ENCODE data around the gene PIK3R5. TPM values are rescaled to one million over a fixed set of nuclear protein-coding genes. Genes with fewer than 3 reads are reported as not detected.

The PIK3R5 gene
- total RNA-seq, 1 experiment from 2014 or later: 2.5 TPM

DNA sequence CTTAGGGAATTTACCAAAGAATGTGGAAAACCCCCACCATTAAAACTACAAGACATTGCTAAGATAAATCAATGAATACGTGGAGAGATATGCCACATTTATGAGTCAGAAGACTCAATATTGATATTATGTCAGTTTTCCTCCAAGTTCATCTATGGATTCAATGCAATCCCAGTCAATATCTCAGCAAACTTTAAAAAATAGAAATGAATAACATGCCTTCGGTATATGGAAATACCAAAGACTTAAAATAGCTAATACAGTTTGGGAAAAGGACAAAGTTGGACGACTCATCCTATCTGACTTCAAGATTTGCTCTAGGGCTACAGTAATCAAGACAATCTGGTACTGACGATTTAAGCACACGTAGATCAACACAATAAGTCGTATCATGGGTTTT is 31.2 kb downstream of the PIK3R5 start:
- Histone ChIP-seq H2AFZ (ENCODE audit: low read depth, low read length, poor library complexity, severe bottlenecking) (no peak overlapping the region), H3K9me3 (ENCODE audit: control insufficient read depth in 1 of 2, insufficient read depth in 1 of 2, low read depth in 1 of 2, low read length in 2 of 2) (peaks cover 0 to 5% of the 10 kb centered on the region in 2 experiments; a peak in 1 of 4 replicates), H3K9ac (ENCODE audit: low read length) (no peak overlapping the region), H3K79me2 (ENCODE audit: insufficient read depth, low read length) (no peaks in the 10 kb centered on the region), H4K20me1 (ENCODE audit: insufficient read depth) (no peaks in the 10 kb centered on the region), H3K9me2 (ENCODE audit: insufficient read depth) (no peaks in the 10 kb centered on the region), H3K27me3 (ENCODE audit: insufficient read depth, low read length) (no peaks in the 10 kb centered on the region), H3K4me2 (ENCODE audit: low read length) (no peak overlapping the region), H3K4me1 (ENCODE audit: control insufficient read depth in 1 of 2, insufficient read depth in 2 of 2, low read length in 2 of 2) (peaks cover 0 to 6% of the 10 kb centered on the region in 2 experiments; a peak in 1 of 4 replicates), H3K36me3 (ENCODE audit: control insufficient read depth in 1 of 2, insufficient read depth in 2 of 2, low read length in 2 of 2) (no peaks in the 10 kb centered on the region), H3K4me3 (replicated peaks in 1 of 2; ENCODE audit: low read depth in 1 of 2, low read length in 2 of 2) (no peak overlapping the region), H3K27ac (ENCODE audit: low read depth, low read length) (no peak overlapping the region)
- no peak for TF ChIP-seq CBX3 (IDR thresholded peaks at IDR 0.05; ENCODE audit: low read depth)
- no peak for TF ChIP-seq SRF (IDR thresholded peaks at IDR 0.05; ENCODE audit: low read depth)
- no peak for TF ChIP-seq YY1 (IDR thresholded peaks at IDR 0.05; ENCODE audit: extremely low read depth, insufficient replicate concordance, low read depth, low read length)
- no peak for TF ChIP-seq EGR1 (IDR thresholded peaks at IDR 0.05; ENCODE audit: low read depth)
- TF ChIP-seq, protein P1, sequence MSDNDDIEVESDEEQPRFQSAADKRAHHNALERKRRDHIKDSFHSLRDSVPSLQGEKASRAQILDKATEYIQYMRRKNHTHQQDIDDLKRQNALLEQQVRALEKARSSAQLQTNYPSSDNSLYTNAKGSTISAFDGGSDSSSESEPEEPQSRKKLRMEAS (IDR thresholded peaks at IDR 0.05): no peak
- ChIA-PET POLR2A (no interaction called here), CTCF (no interaction called here), RAD21 (ENCODE audit: low non-redundant PET in 1 of 2, low total read pairs in 2 of 2, uncharacterized antibody in 2 of 2, unreplicated experiment in 2 of 2) (no interaction called here)
- intact Hi-C loops (cut with micrococcal nuclease): no loop called here
- ATAC-seq (no peak), DNase-seq (ENCODE audit: low read depth, low spot score) (no peak)
- BruUV-seq (replicated peaks): no TSS peak

DNA sequence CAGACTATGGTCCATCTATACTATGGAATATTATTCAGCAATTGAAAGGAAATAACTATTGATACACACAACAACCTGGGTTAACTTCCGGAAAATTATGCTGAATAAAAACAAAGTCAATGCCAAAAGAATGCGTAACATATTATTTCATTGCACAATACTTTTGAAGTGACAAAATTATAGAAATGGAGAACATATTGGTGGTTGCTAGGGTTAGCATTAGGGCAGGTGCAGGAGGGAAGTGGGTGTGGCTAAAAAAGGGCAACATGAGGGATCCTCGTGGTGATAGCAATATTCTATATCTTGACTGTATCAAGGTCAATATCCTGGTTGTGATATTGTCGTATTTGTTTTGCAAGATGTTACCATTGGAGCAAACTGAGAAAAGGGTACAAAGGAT is 34.9 kb downstream of the PIK3R5 start:
- no peak for ATAC-seq

More for the DNA sequence above, 34.9 kb downstream of the PIK3R5 start:
- Histone ChIP-seq H3K4me1 (ENCODE audit: control insufficient read depth in 1 of 2, insufficient read depth in 2 of 2, low read length in 2 of 2) (peaks cover 0 to 6% of the 10 kb centered on the region in 2 experiments; a peak in 1 of 4 replicates), H3K4me3 (replicated peaks in 1 of 2; ENCODE audit: low read depth in 1 of 2, low read length in 2 of 2) (no peak overlapping the region), H2AFZ (ENCODE audit: low read depth, low read length, poor library complexity, severe bottlenecking) (no peak overlapping the region), H3K79me2 (ENCODE audit: insufficient read depth, low read length) (no peaks in the 10 kb centered on the region), H3K4me2 (ENCODE audit: low read length) (no peak overlapping the region), H3K27me3 (ENCODE audit: insufficient read depth, low read length) (no peaks in the 10 kb centered on the region), H3K27ac (ENCODE audit: low read depth, low read length) (no peak overlapping the region), H3K9ac (ENCODE audit: low read length) (no peak overlapping the region), H4K20me1 (ENCODE audit: insufficient read depth) (no peaks in the 10 kb centered on the region), H3K9me3 (ENCODE audit: control insufficient read depth in 1 of 2, insufficient read depth in 1 of 2, low read depth in 1 of 2, low read length in 2 of 2) (peaks cover 11 to 24% of the 10 kb centered on the region in 2 experiments; a peak in 3 of 4 replicates), H3K9me2 (ENCODE audit: insufficient read depth) (no peaks in the 10 kb centered on the region), H3K36me3 (ENCODE audit: control insufficient read depth in 1 of 2, insufficient read depth in 2 of 2, low read length in 2 of 2) (no peaks in the 10 kb centered on the region)
- ChIA-PET CTCF (no interaction called here), POLR2A (no interaction called here), RAD21 (ENCODE audit: low non-redundant PET in 1 of 2, low total read pairs in 2 of 2, uncharacterized antibody in 2 of 2, unreplicated experiment in 2 of 2) (no interaction called here)
- TF ChIP-seq EZH2 (IDR thresholded peaks at IDR 0.05) (no peak), JUND (IDR thresholded peaks at IDR 0.05) (no peak), ZNF274 (IDR thresholded peaks at IDR 0.05; ENCODE audit: low read depth, low read length) (no peak), EGR1 (IDR thresholded peaks at IDR 0.05; ENCODE audit: low read depth) (no peak), EZH2phosphoT487 (IDR thresholded peaks at IDR 0.05; ENCODE audit: borderline replicate concordance) (no peak), SP1 (IDR thresholded peaks at IDR 0.05; ENCODE audit: low read depth) (no peak), POLR2AphosphoS5 (IDR thresholded peaks at IDR 0.05; ENCODE audit: low read depth, low read length) (no peak), SIN3A (IDR thresholded peaks at IDR 0.05; ENCODE audit: low read depth) (no peak)
- TF ChIP-seq, protein P1 (IDR thresholded peaks at IDR 0.05): no peak
- no TSS peak for BruUV-seq (replicated peaks)
- DNase-seq (ENCODE audit: low read depth, low spot score): no peak
- intact Hi-C loops (cut with micrococcal nuclease): no loop called here

Data from HCT116 (cell line).